Stimulated activated CD8-positive, alpha-beta memory T cell treated with anti-CD3 and anti-CD28 coated beads, Interleukin-2, amount 100 ng/mL, for 48 hours (primary cell): ENCODE results near the gene EMX1.

Experiments
- DNase-seq, 2 donors: peaks; one replicate each; pipeline ENCODE4 v3.0.0-alpha.2; 2020; ENCODE audit warnings: low read depth in 2 of 2

EMX1 gene

DNA sequence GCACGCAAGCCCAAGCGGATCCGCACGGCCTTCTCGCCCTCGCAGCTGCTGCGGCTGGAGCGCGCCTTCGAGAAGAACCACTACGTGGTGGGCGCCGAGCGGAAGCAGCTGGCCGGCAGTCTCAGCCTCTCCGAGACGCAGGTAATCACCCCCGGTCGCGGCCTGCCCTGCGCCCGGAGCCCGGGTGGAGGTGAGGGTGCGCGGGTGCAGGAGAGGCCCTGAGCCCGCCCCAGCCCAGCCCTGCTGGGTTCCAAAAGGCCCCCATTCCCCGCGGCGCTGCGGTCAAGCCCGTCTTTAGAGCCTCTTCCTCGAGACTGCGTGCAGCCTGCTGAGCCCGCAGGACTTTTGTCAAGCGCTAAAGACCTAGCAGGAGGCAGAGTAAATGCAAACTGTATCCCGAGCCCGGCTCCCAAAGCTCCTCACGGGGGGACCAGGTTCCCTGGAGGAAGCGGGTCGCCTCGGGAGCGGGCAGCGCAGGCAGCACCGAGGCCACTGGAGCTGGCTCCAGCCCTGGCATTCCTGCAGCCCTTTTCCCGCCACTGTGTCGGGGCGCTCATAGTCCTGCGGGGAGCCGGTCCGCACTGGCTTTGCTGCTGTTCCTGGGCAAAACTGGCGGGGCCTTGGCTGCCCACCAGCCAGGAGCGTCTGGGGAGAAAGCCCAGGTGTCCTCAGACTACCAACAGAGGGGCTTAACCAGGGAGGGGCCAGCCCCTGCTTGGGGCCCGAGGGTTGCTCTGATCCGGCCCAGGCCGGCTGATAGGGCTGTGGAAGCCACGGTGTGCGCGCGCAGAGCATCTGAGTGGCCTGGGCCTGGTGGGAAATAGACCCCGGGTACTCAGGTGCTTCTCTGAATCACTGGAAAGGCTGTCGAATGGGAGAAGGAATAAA is 7.3 kb downstream of the EMX1 start:
- DNase-seq: no peak

DNA sequence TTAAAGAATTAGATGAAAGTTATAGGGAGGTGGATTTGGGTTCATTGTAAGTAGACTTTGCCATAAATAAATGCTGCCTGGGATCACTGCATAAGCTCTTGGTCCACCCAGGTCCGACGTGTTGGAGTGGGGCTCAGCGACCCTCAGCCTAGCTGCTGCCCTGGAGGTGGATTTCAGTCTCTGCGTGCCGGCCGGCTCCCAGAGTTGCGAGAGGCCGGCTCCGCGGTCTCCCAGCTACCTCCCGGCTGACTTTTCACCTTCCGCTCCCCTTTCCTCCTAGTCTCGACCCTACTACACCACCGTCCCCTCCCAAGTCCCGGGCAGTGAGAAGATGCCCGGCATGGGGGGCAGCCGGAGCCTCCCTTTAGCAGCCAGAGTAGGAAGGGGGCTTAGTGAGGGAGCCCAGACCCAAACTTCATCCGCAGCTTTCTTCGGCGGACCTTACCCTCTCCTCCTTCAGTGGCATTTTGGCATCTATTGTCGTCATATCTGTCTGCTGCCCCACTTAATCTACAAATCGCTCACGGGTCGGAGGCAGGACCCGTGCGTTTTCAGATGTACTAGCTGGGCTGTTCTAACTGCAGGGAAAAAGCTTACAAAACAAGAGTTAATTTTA is 8.1 kb downstream of the EMX1 start:
- DNase-seq: no peak

DNA sequence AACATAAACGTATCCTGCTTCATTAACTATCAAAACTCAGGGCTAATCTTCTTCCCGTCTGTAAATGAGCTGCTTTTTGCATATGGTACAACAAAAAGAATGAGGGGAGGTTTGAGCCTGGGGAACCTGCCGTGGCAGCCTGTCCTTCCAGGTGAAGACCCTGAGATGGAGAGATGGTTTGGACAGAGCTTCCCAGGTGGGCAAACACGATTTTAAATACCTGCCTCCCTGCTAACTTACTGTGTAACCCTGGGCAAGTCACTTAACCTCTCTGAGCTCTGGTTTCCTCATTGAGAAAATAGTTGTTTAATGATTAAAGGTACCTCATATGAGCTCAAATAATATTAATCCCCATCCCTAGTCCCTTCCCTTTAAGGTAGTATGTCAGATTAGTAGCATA is 9.0 kb downstream of the EMX1 start:
- DNase-seq: no peak

DNA sequence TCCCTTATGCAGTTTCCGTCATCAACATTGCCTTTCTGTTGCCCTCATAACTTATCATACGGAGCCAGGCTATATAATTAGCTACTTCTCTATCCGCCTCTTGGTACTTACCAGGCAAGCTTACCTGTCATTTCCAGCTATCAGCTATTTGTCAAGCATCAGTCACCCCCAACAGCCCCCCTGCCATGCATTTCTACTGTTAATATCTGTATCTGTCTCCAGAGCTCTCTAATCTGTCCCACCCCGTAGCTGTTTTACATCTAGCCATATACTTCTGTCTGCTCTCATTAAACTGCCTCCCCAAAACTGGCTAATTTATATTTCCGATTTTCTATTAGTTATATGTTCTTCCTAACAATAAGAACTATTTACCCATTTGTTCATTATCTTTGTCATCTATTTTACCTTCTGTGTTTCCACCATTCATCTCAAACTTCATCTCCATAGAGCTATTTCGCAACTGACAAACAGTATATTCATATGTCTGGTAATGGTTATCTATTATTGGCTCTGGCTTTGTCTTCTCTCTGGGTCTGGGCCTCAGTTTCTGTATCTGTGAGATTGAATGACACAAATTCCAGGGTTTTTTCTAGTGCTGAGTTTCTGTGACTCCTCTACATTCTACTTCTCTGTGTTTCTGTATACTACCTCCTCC is 9.6 kb downstream of the EMX1 start:
- DNase-seq: no peak

DNA sequence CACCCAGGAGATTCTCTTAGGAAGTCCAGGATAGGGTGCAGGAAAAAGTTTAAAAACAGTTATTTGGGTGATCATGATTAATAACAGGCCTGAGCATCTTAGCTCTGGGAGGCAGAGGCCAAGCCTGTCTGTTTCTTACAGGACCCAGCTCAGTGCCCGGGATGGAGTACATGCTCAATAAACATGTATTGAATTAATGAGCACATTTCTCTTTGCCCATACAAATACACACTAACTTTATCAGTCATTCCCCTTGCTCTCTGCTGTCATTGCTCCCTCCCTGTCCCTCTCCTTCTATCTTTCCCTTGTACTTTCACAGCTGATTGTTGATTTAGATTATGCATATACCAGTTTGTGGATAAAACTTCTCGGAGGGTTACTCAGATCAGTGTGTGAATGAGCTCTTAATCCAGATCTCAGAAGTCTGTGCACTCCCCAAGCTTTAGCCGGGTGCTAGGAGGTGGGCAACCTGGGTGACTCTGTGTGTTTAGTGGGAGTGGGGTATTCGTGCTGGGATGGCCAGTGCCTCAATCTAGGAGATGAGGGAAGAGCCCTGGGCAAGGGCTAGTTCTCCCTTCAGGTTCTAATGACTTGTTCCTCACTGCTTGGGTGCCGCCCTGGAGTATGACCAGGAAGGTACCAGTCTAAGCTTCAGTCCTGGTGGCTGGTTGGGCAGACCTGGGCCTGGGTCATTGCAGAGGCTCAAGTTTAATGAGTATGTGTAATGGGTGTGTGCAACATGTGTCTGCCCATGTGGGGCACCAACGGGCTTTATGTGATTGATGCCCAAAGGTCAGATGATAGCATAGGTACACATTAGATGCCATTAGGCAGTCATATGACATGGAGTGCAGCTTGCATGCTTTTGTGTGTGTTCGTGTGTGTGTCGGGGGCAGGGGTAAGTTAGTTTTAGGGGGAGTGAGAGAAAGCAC is 10.6 kb downstream of the EMX1 start:
- DNase-seq: no peak

DNA sequence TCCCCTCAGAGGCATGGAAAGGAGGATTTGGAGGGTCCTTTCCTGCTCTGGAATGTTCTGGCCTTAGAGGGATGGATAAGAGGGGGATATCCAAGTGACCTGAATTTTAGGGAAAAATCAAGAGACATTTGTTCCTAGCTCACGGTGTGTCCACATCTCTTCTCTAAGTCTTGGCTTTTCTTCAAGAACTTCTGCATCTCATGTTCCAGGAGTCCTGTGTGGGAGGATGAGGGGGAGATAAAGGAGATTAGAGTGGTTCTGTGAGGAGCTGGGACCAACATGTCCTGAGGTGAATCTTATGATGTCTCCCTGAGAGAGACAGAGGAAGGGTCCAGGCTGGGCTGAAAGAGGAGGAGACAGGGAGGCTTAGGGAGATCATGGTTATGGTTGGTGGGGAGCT is 11.7 kb downstream of the EMX1 start:
- no peak for DNase-seq

DNA sequence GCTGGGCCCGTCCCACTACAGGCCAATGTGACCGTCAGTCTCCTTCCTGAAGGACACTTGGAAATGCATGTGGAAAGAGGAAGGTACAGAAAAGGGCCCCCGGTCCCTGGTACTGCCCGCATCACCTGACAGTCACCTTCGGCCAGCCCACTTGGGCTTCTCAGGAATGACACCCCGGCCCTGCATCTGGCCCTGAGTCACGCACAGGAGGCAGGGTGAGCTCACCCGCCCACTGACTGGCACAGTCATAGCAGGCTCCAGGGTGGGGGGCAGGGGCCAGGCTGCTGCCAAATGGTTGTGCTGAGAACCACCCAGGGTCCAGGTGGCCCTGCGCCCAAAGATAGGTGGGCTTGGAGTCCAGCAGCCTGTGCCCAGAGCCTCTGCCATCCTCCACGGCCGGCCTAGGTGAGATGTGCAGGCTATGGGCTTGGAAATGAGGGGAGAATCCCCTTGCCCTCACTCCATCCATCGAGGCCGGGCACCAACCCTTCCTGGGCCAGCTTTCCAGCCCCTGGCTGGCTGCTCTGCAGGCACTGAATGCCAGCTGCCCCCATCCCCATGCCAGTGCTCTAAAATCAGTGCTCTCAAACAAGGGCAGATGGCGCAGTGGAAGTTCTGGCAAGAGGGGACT is 14.1 kb downstream of the EMX1 start:
- peak in 1 of 2 donors; percentile 42 for DNase-seq

DNA sequence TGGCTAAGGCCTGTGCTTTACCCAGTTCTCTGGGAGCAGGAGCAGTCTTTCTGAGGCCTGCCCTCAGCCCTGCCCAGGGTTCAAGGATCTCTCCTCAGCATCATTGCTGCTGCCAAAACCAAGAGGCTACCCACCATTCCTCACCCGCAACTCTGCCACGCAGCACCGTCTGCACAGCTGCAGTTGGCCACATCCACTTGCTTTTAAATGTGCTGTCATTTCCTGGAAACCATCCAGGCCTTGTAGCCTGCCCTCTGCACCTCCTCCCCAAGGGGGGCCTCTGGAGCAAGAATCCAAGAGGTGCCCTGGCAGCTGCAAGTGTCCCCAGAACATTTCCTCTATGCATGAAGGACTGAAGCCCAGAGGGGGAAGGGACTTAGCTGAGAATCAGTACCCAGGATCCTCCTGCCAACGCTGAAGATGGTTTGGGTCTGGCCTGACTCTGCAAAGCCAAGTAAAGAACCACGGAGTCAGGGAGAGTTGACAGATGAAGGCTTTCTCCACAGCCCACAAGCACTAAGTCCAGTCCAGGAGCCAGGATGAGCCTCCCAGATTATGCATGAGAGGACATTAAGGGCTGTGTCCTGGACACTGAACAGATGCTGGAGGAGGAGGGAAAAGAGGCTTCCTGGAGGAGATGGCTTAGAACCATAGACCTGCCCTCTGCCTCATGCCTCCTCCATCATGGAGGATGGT is 14.9 kb downstream of the EMX1 start:
- DNase-seq: no peak

DNA sequence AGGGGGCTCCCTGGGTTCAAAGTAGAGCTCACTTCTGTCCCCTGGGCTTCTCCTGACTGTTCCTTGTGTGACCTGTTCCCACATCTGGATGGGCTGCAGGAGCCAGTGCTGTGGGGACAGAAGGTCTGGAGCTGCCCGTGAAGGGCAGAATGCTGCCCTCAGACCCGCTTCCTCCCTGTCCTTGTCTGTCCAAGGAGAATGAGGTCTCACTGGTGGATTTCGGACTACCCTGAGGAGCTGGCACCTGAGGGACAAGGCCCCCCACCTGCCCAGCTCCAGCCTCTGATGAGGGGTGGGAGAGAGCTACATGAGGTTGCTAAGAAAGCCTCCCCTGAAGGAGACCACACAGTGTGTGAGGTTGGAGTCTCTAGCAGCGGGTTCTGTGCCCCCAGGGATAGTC is 15.5 kb downstream of the EMX1 start:
- no peak for DNase-seq

DNA sequence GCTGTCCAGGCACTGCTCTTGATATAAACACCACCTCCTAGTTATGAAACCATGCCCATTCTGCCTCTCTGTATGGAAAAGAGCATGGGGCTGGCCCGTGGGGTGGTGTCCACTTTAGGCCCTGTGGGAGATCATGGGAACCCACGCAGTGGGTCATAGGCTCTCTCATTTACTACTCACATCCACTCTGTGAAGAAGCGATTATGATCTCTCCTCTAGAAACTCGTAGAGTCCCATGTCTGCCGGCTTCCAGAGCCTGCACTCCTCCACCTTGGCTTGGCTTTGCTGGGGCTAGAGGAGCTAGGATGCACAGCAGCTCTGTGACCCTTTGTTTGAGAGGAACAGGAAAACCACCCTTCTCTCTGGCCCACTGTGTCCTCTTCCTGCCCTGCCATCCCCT is 15.9 kb downstream of the EMX1 start:
- DNase-seq: no peak

DNA sequence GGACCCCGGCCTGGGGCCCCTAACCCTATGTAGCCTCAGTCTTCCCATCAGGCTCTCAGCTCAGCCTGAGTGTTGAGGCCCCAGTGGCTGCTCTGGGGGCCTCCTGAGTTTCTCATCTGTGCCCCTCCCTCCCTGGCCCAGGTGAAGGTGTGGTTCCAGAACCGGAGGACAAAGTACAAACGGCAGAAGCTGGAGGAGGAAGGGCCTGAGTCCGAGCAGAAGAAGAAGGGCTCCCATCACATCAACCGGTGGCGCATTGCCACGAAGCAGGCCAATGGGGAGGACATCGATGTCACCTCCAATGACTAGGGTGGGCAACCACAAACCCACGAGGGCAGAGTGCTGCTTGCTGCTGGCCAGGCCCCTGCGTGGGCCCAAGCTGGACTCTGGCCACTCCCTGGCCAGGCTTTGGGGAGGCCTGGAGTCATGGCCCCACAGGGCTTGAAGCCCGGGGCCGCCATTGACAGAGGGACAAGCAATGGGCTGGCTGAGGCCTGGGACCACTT is 16.4 kb downstream of the EMX1 start:
- DNase-seq: no peak

DNA sequence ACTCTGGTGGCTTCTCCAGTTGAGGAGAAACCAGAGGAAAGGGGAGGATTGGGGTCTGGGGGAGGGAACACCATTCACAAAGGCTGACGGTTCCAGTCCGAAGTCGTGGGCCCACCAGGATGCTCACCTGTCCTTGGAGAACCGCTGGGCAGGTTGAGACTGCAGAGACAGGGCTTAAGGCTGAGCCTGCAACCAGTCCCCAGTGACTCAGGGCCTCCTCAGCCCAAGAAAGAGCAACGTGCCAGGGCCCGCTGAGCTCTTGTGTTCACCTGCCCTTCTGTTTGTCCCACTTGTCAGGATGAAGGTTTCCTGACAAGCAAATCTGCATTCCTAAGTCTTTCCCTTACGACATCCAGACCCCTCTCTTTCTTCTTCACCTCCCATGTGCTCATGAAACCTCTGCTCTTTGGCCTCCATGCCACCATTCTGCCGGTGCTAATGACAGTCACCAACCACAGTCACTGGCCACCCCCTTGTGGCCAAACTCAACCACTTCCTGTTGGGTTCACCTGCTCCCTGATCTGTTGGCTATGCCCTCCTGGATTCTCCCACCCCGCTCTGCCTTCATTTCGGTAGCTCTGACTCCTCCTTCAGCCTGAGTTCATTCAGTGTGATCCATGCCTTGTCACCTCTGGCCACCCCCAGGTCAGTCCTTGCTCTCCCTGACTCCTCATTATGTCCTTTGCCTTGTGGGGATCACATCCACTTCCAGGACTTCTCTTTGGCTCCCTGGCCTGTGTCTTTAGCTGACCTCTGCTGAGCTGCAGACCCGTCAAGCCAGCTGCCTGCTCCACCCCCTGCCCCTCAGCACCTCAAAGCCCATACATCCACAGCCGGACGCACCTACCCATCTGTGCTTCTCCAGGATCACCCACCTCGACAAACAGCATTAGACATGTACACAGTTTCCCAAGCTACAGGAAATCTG is 17.6 kb downstream of the EMX1 start:
- DNase-seq: no peak

DNA sequence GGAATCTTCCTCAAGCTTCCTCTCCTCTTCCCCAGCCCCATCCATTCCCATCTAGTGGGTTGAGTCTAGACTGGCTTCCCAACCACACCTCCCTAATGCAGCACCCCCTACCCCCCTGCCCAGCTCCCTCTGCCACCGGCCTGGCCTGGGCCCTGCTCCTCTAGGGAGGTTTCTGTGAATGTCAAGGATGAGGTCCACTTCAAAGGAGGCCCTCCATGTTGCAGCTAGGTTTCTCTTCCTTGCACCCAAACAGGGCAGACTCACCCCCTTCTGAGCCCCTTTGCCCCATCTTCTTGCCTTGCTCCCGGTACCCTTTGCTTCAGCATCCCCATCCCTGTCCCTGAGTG is 18.3 kb downstream of the EMX1 start:
- no peak for DNase-seq

DNA sequence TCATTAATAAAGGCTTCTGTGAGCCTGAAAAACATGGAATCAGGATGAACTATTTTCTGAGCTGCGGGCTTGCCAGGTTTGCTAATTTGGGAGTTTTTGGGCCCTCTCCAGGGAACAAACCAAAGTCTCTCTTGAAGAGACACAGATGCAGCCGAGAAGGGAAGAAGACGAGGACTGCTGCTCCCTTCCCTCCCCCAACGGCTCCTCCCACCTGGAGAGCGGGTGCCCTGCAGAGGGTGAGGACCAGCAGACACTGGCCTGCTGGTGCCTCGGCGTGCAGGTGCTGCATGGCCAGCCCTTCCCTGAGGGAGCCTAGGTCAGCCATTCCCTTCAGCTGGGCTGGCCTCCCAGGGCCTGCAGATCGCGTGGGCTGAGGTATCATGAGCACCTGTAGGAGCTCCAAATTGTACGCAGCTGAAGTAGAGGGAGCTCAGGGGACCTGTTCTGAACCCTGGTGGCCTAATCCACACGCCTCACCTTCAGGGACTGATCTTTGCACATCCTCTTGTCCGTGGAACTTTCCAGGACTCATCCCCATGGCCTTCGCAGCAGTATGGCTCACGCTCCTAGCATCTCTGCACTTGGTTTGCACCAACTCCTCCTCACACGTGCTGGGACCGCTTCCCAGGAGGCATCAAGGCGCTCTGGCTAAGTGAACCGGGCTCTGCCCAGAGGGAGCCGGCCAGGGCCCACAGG is 19.5 kb downstream of the EMX1 start:
- DNase-seq: no peak

DNA sequence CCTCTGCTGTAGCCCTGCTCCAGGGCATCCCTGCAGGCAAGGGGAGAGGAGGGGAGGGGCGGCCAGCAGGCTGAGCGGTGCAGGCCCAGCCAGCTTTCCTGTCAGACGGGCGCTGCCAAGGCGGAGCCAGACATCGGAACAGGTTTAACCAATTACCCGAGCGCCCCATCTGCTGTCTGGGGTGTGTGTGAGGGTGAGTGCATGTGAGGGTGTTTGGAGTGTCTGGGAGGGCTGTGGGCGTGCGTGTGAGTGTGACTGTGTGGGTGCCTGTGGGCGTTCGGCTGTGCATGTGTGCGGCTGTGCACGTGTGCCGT is 20.0 kb downstream of the EMX1 start:
- DNase-seq: no peak

DNA sequence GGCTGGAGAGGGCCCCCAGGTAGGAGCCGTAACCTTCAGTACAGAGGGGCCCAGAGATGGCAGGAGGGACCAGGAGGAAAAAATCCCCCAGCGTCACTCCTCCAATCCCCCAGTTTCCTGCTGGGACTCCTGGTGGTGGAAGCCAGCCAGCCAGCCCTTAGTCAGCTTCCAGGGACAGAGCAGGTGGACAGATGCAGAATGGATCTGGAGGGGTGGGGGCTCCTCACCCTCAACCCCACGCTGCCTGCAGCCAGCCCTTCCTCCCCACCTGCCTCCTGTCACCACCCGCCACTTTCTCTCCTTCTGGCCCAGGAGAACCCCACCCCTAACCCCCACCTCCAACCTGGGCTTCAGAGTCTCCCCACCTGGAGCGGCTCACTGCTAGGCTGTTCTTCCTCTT is 21.1 kb downstream of the EMX1 start:
- DNase-seq: no peak

DNA sequence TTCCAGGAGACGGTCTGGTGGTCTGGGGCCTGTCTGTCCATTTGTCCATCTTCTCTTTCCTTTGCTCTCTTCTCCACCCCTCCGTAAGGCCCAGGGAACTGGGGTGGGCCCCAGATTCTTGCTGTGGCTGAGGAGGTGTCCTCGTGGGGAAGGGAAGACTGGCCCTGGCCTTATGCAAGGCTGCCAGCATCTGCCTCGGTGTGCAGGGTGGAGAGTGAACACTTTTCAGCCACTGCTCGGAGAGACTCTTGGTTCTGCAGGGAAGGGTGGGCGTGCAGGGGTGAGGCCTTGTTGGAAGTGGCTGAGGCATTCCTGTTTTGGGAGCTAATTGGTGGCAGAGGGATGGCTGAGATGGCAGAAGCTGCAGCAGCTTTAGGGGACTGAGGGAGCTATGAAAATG is 23.0 kb downstream of the EMX1 start:
- DNase-seq: no peak

DNA sequence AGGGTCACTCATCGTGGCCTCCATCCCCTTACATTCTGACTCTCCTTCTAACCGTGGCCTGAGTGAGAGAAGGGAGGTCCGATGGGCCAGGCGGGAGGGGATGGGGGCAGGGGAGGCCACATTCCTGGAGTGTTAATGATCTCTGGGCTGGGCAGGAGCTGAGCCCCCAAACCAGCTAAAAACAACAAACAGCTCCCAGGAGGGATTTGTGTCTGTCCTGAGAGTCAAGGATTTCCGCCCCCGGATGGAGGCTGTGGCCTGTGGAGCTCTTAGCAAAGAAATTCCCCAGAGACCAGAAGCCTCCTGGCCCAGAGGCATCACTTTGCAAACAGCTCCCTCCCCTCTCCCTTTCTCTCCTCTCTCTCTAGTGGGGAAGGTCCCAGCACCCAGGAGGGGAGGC is 23.5 kb downstream of the EMX1 start:
- DNase-seq: no peak

DNA sequence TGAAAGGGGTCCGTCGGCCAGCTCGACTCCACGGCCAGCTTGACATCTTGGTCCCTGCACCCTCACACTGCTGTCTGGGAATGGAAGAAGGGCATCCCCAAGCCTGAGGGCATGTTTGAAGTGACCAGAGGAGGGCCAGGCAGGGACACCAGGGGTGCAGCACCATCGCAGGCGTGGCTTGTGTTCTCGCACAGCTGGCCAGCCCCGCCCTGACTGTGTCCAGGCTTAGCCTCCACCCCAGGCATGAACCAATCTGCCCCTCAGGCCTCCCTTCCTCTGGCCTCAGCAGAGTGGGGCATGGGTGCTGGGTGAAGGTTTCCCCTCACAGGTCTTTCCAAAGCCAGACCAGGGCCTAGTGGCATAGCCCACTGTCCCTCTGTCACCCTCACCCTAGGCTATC is 25.0 kb downstream of the EMX1 start:
- no peak for DNase-seq
